ENCODE results near the gene CYRIA. TPM values are rescaled to one million over a fixed set of nuclear protein-coding genes. Genes with fewer than 3 reads are reported as not detected.

CYRIA gene
- total RNA-seq, 1 donor from 2014 or later, result 76.1 TPM

DNA sequence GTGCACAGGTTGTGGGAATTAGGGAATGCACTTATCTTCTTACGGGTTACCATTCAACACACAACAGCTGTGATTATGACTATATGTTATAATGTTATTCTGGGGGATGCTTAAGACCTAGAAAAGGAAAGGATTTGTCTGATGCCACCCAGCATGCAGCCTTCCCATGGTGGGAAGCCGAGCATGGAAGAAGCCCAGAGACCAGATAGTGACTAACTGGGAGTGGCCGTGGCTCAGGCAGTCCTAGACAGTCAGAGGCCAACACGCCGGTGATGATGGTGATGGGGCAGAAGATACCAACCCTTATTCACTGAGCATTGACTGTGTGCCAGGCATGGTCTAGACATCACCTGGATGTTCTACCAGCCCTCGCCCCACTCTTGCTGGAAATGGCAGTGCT, 35.9 kb downstream of the CYRIA start:
- CTCF ChIA-PET, result interaction anchor here (0.6 to 5.8 kb wide), 13 partner anchors 8 to 127 kb away, joined by 3 to 65 read pairs (median 5); no protein-coding TSS in a partner anchor
- peaks cover 99% of the 10 kb centered on the region for H3K4me1 Mint-ChIP-seq
- peaks cover 46% of the 10 kb centered on the region for H3K36me3 Mint-ChIP-seq (ENCODE audit: low read depth)
- POLR2A ChIA-PET, result interaction anchor here (0.6 to 7.7 kb wide), 6 partner anchors 10 to 35 kb away, joined by 4 to 84 read pairs (median 6); partner anchors contain the start of gene CYRIA
- H3K27ac Mint-ChIP-seq, result peak overlapping the region; percentile 83
- intact Hi-C loops (cut with micrococcal nuclease), result loop anchor here (1.0 to 5.0 kb wide), 5 partner anchors 16 to 318 kb away; no protein-coding TSS in a partner anchor
- ATAC-seq (ENCODE audit: low read depth) (no peak), DNase-seq (no peak)
- peak overlapping the region; percentile 13 for H3K4me3 Mint-ChIP-seq
- H3K9me3 Mint-ChIP-seq, result no peaks in the 10 kb centered on the region
- no peaks in the 10 kb centered on the region for H3K27me3 Mint-ChIP-seq
- TF ChIP-seq, protein P1, sequence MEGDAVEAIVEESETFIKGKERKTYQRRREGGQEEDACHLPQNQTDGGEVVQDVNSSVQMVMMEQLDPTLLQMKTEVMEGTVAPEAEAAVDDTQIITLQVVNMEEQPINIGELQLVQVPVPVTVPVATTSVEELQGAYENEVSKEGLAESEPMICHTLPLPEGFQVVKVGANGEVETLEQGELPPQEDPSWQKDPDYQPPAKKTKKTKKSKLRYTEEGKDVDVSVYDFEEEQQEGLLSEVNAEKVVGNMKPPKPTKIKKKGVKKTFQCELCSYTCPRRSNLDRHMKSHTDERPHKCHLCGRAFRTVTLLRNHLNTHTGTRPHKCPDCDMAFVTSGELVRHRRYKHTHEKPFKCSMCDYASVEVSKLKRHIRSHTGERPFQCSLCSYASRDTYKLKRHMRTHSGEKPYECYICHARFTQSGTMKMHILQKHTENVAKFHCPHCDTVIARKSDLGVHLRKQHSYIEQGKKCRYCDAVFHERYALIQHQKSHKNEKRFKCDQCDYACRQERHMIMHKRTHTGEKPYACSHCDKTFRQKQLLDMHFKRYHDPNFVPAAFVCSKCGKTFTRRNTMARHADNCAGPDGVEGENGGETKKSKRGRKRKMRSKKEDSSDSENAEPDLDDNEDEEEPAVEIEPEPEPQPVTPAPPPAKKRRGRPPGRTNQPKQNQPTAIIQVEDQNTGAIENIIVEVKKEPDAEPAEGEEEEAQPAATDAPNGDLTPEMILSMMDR (IDR thresholded peaks at IDR 0.05), result no peak

DNA sequence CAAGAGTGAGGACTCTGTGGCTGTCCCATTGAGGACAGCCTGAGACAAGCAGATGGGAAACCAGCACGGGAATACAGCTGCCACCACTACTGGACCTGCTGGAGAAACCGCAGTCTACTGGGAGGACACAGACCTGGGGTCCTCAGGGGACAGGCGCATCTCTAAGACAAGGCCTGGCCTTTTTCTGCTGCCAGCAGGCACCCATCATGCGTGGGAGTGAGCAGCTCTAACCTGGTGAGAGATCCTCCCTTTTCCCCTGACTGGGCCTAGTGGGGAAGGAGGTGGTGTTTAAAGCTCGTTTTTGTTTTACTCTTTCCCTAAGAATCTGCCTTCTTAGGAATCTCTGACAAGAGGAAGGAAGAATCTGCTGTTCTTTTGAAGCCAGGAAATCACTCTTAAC, 36.6 kb downstream of the CYRIA start:
- TF ChIP-seq, protein P1 (IDR thresholded peaks at IDR 0.05), result no peak
- Mint-ChIP-seq H3K27ac (peak overlapping the region; percentile 94), H3K27me3 (no peaks in the 10 kb centered on the region), H3K36me3 (ENCODE audit: low read depth) (peaks cover 41% of the 10 kb centered on the region), H3K4me1 (peaks cover 99% of the 10 kb centered on the region), H3K9me3 (no peaks in the 10 kb centered on the region), H3K4me3 (peak overlapping the region; percentile 13)
- intact Hi-C loops (cut with micrococcal nuclease), result loop anchor here (5.0 kb wide), 2 partner anchors 113 to 318 kb away; no protein-coding TSS in a partner anchor
- ChIA-PET CTCF (interaction anchor here (0.9 to 5.8 kb wide), 6 partner anchors 15 to 127 kb away, joined by 3 to 65 read pairs (median 8); no protein-coding TSS in a partner anchor), POLR2A (interaction anchor here (5.4 to 7.7 kb wide), 2 partner anchors 28 to 36 kb away, joined by 33 to 84 read pairs; partner anchors contain the start of gene CYRIA)
- ATAC-seq (ENCODE audit: low read depth), result no peak
- no peak for DNase-seq

DNA sequence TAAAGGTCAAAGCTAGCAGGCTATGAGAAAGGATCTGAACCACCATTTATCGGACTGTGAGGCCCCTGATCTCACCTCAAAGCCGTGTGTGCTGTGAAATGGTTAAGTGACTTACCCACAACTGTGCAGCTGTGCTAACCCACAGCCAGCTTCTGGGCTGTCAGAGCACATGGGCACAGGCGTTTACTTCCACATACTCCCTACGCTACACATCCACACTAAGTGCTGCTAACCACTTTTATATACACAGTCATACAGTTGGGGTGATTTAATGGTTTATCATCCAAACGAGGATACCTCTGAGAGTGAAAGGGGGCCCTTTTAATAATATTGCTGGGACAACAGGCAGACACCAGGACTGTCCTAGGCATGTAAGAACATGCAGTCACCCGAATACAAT, 37.3 kb downstream of the CYRIA start:
- DNase-seq (no peak), ATAC-seq (ENCODE audit: low read depth) (peak; percentile 40)
- intact Hi-C loops (cut with micrococcal nuclease), result loop anchor here (5.0 kb wide), 2 partner anchors 114 to 319 kb away; no protein-coding TSS in a partner anchor
- H3K4me1 Mint-ChIP-seq, result peaks cover 99% of the 10 kb centered on the region
- TF ChIP-seq, protein P1 (IDR thresholded peaks at IDR 0.05), result no peak
- CTCF ChIA-PET, result interaction anchor here (1.3 to 5.8 kb wide), 5 partner anchors 11 to 128 kb away, joined by 3 to 65 read pairs (median 5); no protein-coding TSS in a partner anchor
- peak overlapping the region; percentile 16 for H3K4me3 Mint-ChIP-seq
- POLR2A ChIA-PET, result interaction anchor here (0.9 to 7.7 kb wide), 3 partner anchors 9 to 37 kb away, joined by 3 to 84 read pairs (median 33); partner anchors contain the start of gene CYRIA
- peak overlapping the region; percentile 94 for H3K27ac Mint-ChIP-seq
- H3K27me3 Mint-ChIP-seq, result no peaks in the 10 kb centered on the region
- no peaks in the 10 kb centered on the region for H3K9me3 Mint-ChIP-seq
- peaks cover 49% of the 10 kb centered on the region for H3K36me3 Mint-ChIP-seq (ENCODE audit: low read depth)

DNA sequence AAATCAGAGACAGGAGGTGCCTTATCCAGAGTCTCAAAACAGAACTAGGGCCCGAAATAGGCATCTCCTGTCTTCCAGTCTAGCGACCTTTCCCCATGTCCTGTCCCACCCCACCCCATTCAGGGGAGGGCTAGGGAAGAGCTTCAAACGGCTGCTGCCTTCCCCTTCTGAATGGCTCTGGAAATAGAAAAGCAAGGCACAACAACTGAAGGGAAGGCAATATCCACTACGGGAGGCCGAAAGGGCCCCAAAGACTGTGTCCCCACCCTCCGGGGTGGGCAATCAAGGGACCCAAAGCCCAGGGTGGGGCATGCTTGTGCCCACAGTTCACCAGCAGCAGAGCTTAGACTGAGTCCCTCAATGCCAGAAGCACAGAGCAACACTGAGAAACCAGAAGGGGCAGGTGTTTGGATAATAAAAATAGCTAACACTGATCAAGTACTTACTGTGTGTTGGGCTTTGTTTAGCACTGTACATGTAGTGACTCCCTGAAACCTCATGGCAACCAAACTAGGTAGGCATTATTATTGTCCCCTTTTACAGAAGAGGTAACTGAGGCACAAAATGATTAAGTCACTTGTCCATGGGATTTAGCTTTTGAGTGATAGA, 38.5 kb downstream of the CYRIA start:
- peaks cover 100% of the 10 kb centered on the region for H3K4me1 Mint-ChIP-seq
- TF ChIP-seq, protein P1 (IDR thresholded peaks at IDR 0.05), result no peak
- ATAC-seq (ENCODE audit: low read depth) (no peak), DNase-seq (no peak)
- H3K9me3 Mint-ChIP-seq, result no peaks in the 10 kb centered on the region
- peak overlapping the region; percentile 94 for H3K27ac Mint-ChIP-seq
- peaks cover 54% of the 10 kb centered on the region for H3K36me3 Mint-ChIP-seq (ENCODE audit: low read depth)
- intact Hi-C loops (cut with micrococcal nuclease), result loop anchor here (1.0 to 5.0 kb wide), 4 partner anchors 8 to 320 kb away; no protein-coding TSS in a partner anchor
- H3K27me3 Mint-ChIP-seq, result no peaks in the 10 kb centered on the region
- ChIA-PET CTCF (interaction anchor here (1.5 to 5.8 kb wide), 4 partner anchors 10 to 129 kb away, joined by 3 to 65 read pairs (median 22); no protein-coding TSS in a partner anchor), POLR2A (interaction anchor here (0.6 to 7.7 kb wide), 4 partner anchors 12 to 80 kb away, joined by 4 to 84 read pairs (median 22); partner anchors contain the start of gene CYRIA)
- peak overlapping the region; percentile 62 for H3K4me3 Mint-ChIP-seq

DNA sequence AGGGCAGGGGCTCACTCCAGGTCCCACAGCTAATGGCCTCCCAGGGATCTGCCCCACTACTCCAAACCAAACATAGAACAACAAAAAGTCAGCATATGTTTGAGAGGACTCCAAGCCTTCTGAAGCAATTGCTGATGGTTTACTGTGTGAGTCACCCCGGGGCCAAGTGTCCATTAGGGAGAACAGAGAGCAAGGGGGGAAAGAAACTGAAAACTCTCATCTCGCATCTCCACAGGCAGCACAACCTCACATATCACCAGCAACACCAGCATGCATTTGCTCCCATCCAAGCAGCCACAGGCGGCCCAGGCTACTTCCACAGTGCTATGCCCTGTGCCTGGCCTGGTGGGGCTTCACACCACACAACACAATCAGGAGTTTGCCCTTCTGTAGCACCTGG, 39.1 kb downstream of the CYRIA start:
- DNase-seq (no peak), ATAC-seq (ENCODE audit: low read depth) (no peak)
- TF ChIP-seq, protein P1 (IDR thresholded peaks at IDR 0.05), result no peak
- H3K4me1 Mint-ChIP-seq, result peaks cover 100% of the 10 kb centered on the region
- peak overlapping the region; percentile 62 for H3K4me3 Mint-ChIP-seq
- intact Hi-C loops (cut with micrococcal nuclease), result loop anchor here (1.0 to 5.0 kb wide), 4 partner anchors 9 to 321 kb away; no protein-coding TSS in a partner anchor
- H3K27me3 Mint-ChIP-seq, result no peaks in the 10 kb centered on the region
- H3K9me3 Mint-ChIP-seq, result no peaks in the 10 kb centered on the region
- peak overlapping the region; percentile 94 for H3K27ac Mint-ChIP-seq
- ChIA-PET CTCF (interaction anchor here (1.6 to 5.8 kb wide), 4 partner anchors 12 to 130 kb away, joined by 3 to 42 read pairs (median 17); no protein-coding TSS in a partner anchor), POLR2A (interaction anchor here (0.6 to 7.7 kb wide), 5 partner anchors 10 to 81 kb away, joined by 3 to 84 read pairs (median 11); partner anchors contain the start of gene CYRIA)
- H3K36me3 Mint-ChIP-seq (ENCODE audit: low read depth), result peaks cover 56% of the 10 kb centered on the region
